ACHN (cell line): Measurements from ENCODE around the gene DOK7.
"Not testable (repeated sequence)": the region's sequence is repeated elsewhere in the genome, so short reads cannot be mapped to it uniquely, and the experiment has no call there.

Experiments used
- DNase-seq: peaks from one replicate; pipeline ENCODE4 v3.0.0-alpha.2; 2015
- in situ Hi-C: cut with HindIII; loops from 2 replicates; pipeline ENCODE4 v1.10.0; 2017; ENCODE audit warnings: low sequenced_read_pairs, low pct_ligation_motif_present, low pct_unique_long_range_greater_than_20kb

Gene DOK7

DNA sequence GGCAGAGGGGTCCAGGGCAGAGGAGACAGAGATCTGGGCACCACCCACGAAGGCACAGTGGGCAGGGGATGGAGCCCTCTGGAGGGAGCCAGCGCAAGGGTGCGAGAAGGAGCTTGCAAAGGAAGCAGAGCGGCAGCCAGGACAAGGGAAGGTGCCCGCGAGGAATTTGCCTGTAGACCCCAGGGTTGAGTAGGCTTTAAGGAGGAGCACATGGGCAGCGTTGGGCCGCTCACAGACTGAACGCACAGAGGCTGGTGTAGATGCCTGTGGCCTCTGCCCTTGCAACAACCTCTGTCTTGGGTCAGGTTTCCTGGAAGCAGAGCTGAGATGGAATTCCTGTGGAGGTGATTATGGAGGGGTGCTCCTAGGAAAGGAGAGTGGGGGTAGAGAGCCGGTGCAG is 72.7 kb downstream of the DOK7 start:
- DNase-seq, in situ Hi-C loops: not testable (repeated sequence)

DNA sequence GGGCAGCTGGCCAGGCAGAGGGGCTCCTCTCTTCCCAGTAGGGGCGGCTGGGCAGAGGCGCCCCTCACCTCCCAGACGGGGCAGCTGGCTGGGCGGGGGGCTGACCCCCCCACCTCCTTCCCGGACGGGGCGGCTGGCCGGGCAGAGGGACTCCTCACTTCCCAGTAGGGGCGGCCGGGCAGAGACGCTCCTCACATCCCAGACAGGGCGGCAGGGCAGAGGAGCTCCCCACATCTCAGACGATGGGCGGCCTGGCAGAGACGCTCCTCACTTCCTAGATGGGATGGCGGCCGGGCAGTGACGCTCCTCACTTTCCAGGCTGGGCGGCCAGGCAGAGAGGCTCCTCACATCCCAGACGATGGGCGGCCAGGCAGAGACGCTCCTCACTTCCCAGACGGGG is 75.8 kb downstream of the DOK7 start:
- in situ Hi-C loops, DNase-seq: not testable (repeated sequence)

DNA sequence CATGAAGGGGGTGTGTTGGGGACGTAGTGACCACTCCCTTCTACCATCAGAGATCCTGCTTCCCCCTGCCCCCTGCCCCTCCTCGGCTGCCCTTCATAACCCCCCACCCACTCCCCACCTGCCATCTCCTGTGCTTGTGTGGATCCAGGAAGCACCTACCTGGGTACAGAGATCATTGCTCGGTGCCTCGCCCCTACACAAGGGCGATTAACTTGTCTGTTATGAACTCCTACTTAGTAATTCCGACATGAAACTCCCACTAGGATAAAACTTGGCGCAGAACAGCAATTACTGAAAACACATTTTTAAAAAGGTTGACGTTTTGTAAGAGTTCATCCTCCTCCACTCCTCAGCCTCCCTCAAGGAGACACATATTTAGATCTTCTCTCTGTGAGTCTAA is 80.3 kb downstream of the DOK7 start:
- in situ Hi-C loops, DNase-seq: not testable (repeated sequence)
